Esophagus muscularis mucosa (tissue), 4 donors: ENCODE data around the gene PKMYT1.

ENCODE experiments used
- EP300 ChIP-seq: sonication (generic); formaldehyde crosslinking; IDR thresholded peaks from one replicate; pipeline ENCODE4 v1.6.1; 2017; ENCODE audit warnings: antibody characterized with exemption
- POLR2AphosphoS5 ChIP-seq, 2 donors: sonication (generic); formaldehyde crosslinking; IDR thresholded peaks; one replicate each; pipeline ENCODE4 v1.6.1; 2017; ENCODE audit warnings: antibody characterized with exemption in 2 of 2
- TF ChIP-seq, protein P1 (sequence below), 3 experiments: fragments of 200-600 bp in 2 of 3; fragments of 450-650 bp in 1 of 3; sonication (generic) in 2 of 3; IDR thresholded peaks; one replicate each; pipeline ENCODE4 v1.5.1; 2017 to 2019; ENCODE audit warnings: antibody characterized with exemption in 3 of 3, mild to moderate bottlenecking in 2 of 3, moderate library complexity in 1 of 3

DNA sequence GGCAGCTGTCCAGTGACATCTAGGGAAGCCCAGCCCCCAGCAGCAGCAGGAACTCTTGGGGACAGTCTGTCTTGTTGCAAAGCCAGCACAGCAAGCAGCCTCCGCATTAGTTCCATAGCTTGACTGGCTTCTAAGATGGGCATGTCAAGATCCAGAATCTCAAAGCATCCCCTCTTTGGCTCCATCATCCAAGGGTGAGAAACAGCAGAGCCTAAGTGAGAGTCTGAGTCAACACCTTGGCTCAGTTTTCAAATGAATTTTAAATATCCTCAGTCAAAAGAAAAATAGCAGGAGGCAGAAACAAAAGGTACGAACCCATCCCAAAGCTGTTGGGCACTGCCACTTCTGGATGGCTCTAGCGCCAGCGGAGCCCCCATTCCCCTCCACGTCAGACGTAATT lies 34.7 kb upstream of the PKMYT1 start:
- no peak for TF ChIP-seq POLR2AphosphoS5 (IDR thresholded peaks at IDR 0.05)
- TF ChIP-seq, protein P1, sequence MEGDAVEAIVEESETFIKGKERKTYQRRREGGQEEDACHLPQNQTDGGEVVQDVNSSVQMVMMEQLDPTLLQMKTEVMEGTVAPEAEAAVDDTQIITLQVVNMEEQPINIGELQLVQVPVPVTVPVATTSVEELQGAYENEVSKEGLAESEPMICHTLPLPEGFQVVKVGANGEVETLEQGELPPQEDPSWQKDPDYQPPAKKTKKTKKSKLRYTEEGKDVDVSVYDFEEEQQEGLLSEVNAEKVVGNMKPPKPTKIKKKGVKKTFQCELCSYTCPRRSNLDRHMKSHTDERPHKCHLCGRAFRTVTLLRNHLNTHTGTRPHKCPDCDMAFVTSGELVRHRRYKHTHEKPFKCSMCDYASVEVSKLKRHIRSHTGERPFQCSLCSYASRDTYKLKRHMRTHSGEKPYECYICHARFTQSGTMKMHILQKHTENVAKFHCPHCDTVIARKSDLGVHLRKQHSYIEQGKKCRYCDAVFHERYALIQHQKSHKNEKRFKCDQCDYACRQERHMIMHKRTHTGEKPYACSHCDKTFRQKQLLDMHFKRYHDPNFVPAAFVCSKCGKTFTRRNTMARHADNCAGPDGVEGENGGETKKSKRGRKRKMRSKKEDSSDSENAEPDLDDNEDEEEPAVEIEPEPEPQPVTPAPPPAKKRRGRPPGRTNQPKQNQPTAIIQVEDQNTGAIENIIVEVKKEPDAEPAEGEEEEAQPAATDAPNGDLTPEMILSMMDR (IDR thresholded peaks at IDR 0.05): no peak
- TF ChIP-seq EP300: no peak
